ENCODE data around the gene C10orf90. TPM values are rescaled to one million over a fixed set of nuclear protein-coding genes. Genes with fewer than 3 reads are reported as not detected.
A peak's percentile ranks its signal among the peaks of the same experiment; 100 is the strongest.

Gene C10orf90
- total and polyA plus RNA-seq, 4 donors: 0.05 to 0.25 TPM; not detected in 2

DNA sequence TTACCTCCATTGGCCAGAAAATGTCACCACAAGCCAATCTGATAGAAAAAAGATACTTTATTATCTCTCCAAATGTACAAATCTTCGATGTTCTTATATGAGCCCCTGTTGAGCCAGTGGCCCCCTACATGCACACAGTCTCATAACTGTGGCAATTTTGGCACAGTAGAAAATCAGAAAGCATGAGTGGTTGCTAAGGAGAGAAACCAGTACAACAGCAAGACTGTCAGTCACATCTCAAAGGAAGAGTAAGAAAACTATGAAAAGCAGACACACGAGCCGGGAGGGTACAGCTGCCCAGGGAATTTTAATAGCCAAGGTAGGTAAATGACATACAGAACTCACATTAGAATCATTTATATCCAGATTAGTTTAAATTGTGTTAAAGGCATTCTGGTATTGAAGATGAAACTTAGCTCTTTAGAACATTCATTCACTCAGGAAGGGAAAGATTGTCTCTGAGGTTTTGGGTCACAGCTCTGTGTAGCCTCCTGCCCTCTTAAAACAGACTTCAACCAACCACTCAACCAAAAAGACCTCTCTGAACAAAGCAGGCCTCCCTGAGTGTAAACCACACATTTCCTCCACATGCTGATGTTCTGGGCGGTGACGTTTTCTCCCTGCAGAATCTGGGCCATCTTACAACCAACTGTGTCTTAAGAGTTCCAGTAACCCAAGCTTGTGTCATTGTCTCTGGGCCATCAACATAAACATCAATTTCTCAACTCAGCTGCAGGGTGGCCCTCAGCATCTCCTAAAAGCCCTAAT, 201.4 kb downstream of the C10orf90 start (continued):
- TF ChIP-seq, protein P1, sequence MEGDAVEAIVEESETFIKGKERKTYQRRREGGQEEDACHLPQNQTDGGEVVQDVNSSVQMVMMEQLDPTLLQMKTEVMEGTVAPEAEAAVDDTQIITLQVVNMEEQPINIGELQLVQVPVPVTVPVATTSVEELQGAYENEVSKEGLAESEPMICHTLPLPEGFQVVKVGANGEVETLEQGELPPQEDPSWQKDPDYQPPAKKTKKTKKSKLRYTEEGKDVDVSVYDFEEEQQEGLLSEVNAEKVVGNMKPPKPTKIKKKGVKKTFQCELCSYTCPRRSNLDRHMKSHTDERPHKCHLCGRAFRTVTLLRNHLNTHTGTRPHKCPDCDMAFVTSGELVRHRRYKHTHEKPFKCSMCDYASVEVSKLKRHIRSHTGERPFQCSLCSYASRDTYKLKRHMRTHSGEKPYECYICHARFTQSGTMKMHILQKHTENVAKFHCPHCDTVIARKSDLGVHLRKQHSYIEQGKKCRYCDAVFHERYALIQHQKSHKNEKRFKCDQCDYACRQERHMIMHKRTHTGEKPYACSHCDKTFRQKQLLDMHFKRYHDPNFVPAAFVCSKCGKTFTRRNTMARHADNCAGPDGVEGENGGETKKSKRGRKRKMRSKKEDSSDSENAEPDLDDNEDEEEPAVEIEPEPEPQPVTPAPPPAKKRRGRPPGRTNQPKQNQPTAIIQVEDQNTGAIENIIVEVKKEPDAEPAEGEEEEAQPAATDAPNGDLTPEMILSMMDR (IDR thresholded peaks at IDR 0.05; ENCODE audit: low read depth, low read length, missing input control): no peak
- TF ChIP-seq SP1 (IDR thresholded peaks at IDR 0.05): no peak
- no peak for TF ChIP-seq NR2F2 (IDR thresholded peaks at IDR 0.05)
- no peak for TF ChIP-seq FOXA2 (IDR thresholded peaks at IDR 0.05)
- TF ChIP-seq, protein P2, sequence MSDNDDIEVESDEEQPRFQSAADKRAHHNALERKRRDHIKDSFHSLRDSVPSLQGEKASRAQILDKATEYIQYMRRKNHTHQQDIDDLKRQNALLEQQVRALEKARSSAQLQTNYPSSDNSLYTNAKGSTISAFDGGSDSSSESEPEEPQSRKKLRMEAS (IDR thresholded peaks at IDR 0.05): no peak

DNA sequence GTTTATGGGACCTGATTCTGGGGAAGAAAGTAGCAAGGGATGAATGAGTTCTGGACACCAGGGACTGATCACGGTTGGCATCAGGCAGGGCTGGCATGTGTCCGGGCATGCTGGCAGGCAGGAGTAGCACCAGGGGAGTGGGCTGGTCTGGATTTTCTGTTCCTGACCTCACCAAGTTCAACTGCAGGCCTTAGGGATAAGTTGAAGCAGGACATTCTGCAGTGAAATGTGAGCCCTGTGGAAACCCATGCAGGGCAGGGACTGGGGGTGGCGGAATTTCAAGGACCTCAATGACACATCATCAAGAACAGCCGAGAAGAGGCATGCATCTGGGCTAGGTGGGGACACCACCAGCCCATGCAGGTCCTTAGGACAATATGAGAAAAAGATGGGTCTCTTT, 202.0 kb downstream of the C10orf90 start:
- Histone ChIP-seq H3K4me1 (ENCODE audit: control insufficient read depth in 4 of 4, insufficient read depth in 4 of 4, low read length in 3 of 4) (no peaks in the 10 kb centered on the region), H3K36me3 (ENCODE audit: control insufficient read depth in 4 of 4, insufficient read depth in 3 of 4, low read depth in 1 of 4, low read length in 3 of 4) (no peaks in the 10 kb centered on the region), H3K4me3 (ENCODE audit: low read depth in 1 of 3, low read length in 3 of 3) (no peak overlapping the region), H3K9ac (ENCODE audit: low read depth in 1 of 2, low read length in 2 of 2) (no peak overlapping the region), H3K9me3 (ENCODE audit: control insufficient read depth in 4 of 4, low read length in 3 of 4) (no peaks in the 10 kb centered on the region), H3K27ac (ENCODE audit: low read depth in 1 of 2, low read length in 2 of 2) (no peak overlapping the region), H3K27me3 (ENCODE audit: control insufficient read depth in 4 of 4, insufficient read depth in 4 of 4, low read length in 3 of 4) (peaks cover 0 to 8% (median 2%) of the 10 kb centered on the region in 4 donors)
- TF ChIP-seq NR2F2 (IDR thresholded peaks at IDR 0.05): no peak
- no peak for TF ChIP-seq FOXA2 (IDR thresholded peaks at IDR 0.05)
- TF ChIP-seq JUND (IDR thresholded peaks at IDR 0.05): no peak
- no peak for TF ChIP-seq RAD21 (IDR thresholded peaks at IDR 0.05)
- TF ChIP-seq, protein P2 (IDR thresholded peaks at IDR 0.05): no peak
- TF ChIP-seq, protein P1 (IDR thresholded peaks at IDR 0.05; ENCODE audit: low read depth, low read length, missing input control): no peak
- TF ChIP-seq YY1 (IDR thresholded peaks at IDR 0.05): no peak
- no peak for TF ChIP-seq SP1 (IDR thresholded peaks at IDR 0.05)
- TF ChIP-seq, protein P3, sequence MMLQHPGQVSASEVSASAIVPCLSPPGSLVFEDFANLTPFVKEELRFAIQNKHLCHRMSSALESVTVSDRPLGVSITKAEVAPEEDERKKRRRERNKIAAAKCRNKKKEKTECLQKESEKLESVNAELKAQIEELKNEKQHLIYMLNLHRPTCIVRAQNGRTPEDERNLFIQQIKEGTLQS (IDR thresholded peaks at IDR 0.05): no peak
- no peak for TF ChIP-seq FOXA1 (IDR thresholded peaks at IDR 0.05)
- no peak for TF ChIP-seq EGR1 (IDR thresholded peaks at IDR 0.05; ENCODE audit: low read depth in 2 of 2)
- 80% methylated on average over 4 of the region's 4 CpGs for WGBS
- no peak for DNase-seq (ENCODE audit: low spot score)

DNA sequence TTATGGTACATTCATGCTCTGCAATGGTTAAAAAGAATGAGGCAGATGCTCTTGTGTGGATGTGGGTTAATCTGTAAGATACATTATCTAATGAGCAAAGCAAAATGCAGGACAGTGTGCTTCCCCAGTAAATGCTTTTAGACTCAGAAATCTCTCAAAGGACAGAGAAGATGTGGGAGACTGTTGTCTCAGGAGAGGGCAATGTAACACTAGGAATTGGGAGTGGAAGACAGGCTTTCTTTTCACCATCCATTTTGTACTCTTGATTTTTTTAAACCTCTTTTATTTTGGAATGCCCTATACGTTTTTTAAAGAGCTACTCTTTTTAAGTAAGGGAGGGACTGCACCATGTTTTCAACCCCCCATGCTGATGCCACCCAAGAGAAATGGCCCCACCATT, 204.7 kb downstream of the C10orf90 start:
- no peaks in the 10 kb centered on the region for H3K36me3 ChIP-seq (ENCODE audit: control insufficient read depth in 4 of 4, insufficient read depth in 3 of 4, low read depth in 1 of 4, low read length in 3 of 4)
- TF ChIP-seq RAD21 (IDR thresholded peaks at IDR 0.05): peak in 1 of 2 donors; percentile 25
- TF ChIP-seq, protein P2 (IDR thresholded peaks at IDR 0.05): no peak
- TF ChIP-seq TAF1 (conservative IDR thresholded peaks at IDR 0.05): no peak
- no peaks in the 10 kb centered on the region for H3K4me1 ChIP-seq (ENCODE audit: control insufficient read depth in 4 of 4, insufficient read depth in 4 of 4, low read length in 3 of 4)
- H3K9ac ChIP-seq (ENCODE audit: low read depth in 1 of 2, low read length in 2 of 2): no peak overlapping the region
- no peak overlapping the region for H3K4me3 ChIP-seq (ENCODE audit: low read depth in 1 of 3, low read length in 3 of 3)
- no peak overlapping the region for H3K27ac ChIP-seq (ENCODE audit: low read depth in 1 of 2, low read length in 2 of 2)
- DNase-seq (ENCODE audit: low spot score): no peak
- 35% methylated on average over 1 of the region's 1 CpG for WGBS
- H3K27me3 ChIP-seq (ENCODE audit: control insufficient read depth in 4 of 4, insufficient read depth in 4 of 4, low read length in 3 of 4): peaks cover 0 to 4% (median 2%) of the 10 kb centered on the region in 4 donors
- no peaks in the 10 kb centered on the region for H3K9me3 ChIP-seq (ENCODE audit: control insufficient read depth in 4 of 4, low read length in 3 of 4)

All from liver (tissue), 9 donors.